DND-41 (cell line): Measurements from ENCODE around the gene KRT4.

Experiments used
- ATAC-seq: fragments of 200-7000 bp; cut with Tn5 transposase; 3 replicates; pipeline ENCODE4 v1.9.1; 2021; ENCODE audit warnings: low read depth; ENCODE audit not compliant: insufficient read depth
- DNase-seq: peaks from one replicate; pipeline ENCODE4 v3.0.0-alpha.2; 2020
- H2AFZ ChIP-seq: 2 replicates; pipeline ENCODE4 v1.6.0; 2012; ENCODE audit warnings: low read depth, low read length
- H3K27ac ChIP-seq: 2 replicates; pipeline ENCODE4 v1.5.1; 2012; ENCODE audit warnings: low read length, inconsistent platforms
- H3K27me3 ChIP-seq: fragments of 200-600 bp; sonication (generic); 2 replicates; pipeline ENCODE4 v1.6.0; 2012; ENCODE audit warnings: low read length, mild to moderate bottlenecking, inconsistent platforms; ENCODE audit not compliant: insufficient read depth, poor library complexity
- H3K36me3 ChIP-seq: 2 replicates; pipeline ENCODE4 v1.5.1; 2012; ENCODE audit warnings: low read length, inconsistent platforms; ENCODE audit not compliant: insufficient read depth
- H3K4me1 ChIP-seq: 2 replicates; pipeline ENCODE4 v1.5.1; 2012; ENCODE audit warnings: mild to moderate bottlenecking, low read length; ENCODE audit not compliant: insufficient read depth
- H3K4me2 ChIP-seq: 2 replicates; pipeline ENCODE4 v1.6.0; 2012; ENCODE audit warnings: mild to moderate bottlenecking, moderate library complexity, low read length, inconsistent platforms; ENCODE audit not compliant: insufficient read depth
- H3K4me3 ChIP-seq, 2 experiments: fragments of 200-600 bp in 1 of 2; shearing (Covaris generic) in 1 of 2; 2 replicates each; pipeline ENCODE4 v1.5.1; 2012 to 2016; ENCODE audit warnings: inconsistent platforms in 2 of 2, low read length in 2 of 2, mild to moderate bottlenecking in 2 of 2, low read depth in 1 of 2, moderate library complexity in 1 of 2
- H3K79me2 ChIP-seq: 2 replicates; pipeline ENCODE4 v1.6.0; 2012; ENCODE audit warnings: low read length, inconsistent platforms; ENCODE audit not compliant: insufficient read depth
- H3K9ac ChIP-seq: 2 replicates; pipeline ENCODE4 v1.6.0; 2012; ENCODE audit warnings: low read depth, mild to moderate bottlenecking, inconsistent platforms, low read length, moderate library complexity
- H3K9me3 ChIP-seq: 2 replicates; pipeline ENCODE4 v1.5.1; 2012; ENCODE audit warnings: low read length, moderate library complexity, mild to moderate bottlenecking, inconsistent platforms; ENCODE audit not compliant: insufficient read depth, severe bottlenecking
- H4K20me1 ChIP-seq: 2 replicates; pipeline ENCODE4 v1.6.0; 2012; ENCODE audit warnings: low read length; ENCODE audit not compliant: insufficient read depth
- CTCF ChIP-seq: IDR thresholded peaks from 2 replicates; pipeline ENCODE4 v1.5.1; 2012; ENCODE audit warnings: borderline replicate concordance, low read length, moderate library complexity, mild to moderate bottlenecking; ENCODE audit not compliant: poor library complexity, severe bottlenecking; ENCODE audit errors: extremely low read depth
- EZH2 ChIP-seq: IDR thresholded peaks from 3 replicates; pipeline ENCODE4 v1.6.1; 2012; ENCODE audit warnings: borderline replicate concordance, low read depth, mild to moderate bottlenecking, moderate library complexity, low read length, inconsistent platforms; ENCODE audit not compliant: severe bottlenecking

Gene KRT4

GRCh38 chr12:52822771-52823510 is 9.0 kb upstream of the KRT4 start:
- DNase-seq: no peak
- H3K9me3 ChIP-seq: no peaks in the 10 kb centered on the region
- H3K4me2 ChIP-seq: no peak overlapping the region
- H4K20me1 ChIP-seq: peaks cover 6% of the 10 kb centered on the region; the same call in 1 of the 2 replicates
- no peak overlapping the region for H3K27ac ChIP-seq
- H3K9ac ChIP-seq: no peak overlapping the region
- H3K27me3 ChIP-seq: peaks cover 29% of the 10 kb centered on the region
- no peaks in the 10 kb centered on the region for H3K4me1 ChIP-seq
- ATAC-seq: no peak
- TF ChIP-seq CTCF (no peak), EZH2 (no peak)
- H3K36me3 ChIP-seq: no peaks in the 10 kb centered on the region
- no peaks in the 10 kb centered on the region for H3K79me2 ChIP-seq
- H2AFZ ChIP-seq: no peak overlapping the region
- H3K4me3 ChIP-seq: no peak overlapping the region

- no peak overlapping the region for H2AFZ ChIP-seq
- H3K27ac ChIP-seq: no peak overlapping the region
- peaks cover 6% of the 10 kb centered on the region; the same call in 1 of the 2 replicates for H4K20me1 ChIP-seq
- no peak overlapping the region for H3K4me2 ChIP-seq
- H3K4me3 ChIP-seq: no peak overlapping the region
- no peak overlapping the region for H3K9ac ChIP-seq
- no peak for DNase-seq
- no peaks in the 10 kb centered on the region for H3K36me3 ChIP-seq
- TF ChIP-seq CTCF (no peak), EZH2 (no peak)
- no peaks in the 10 kb centered on the region for H3K9me3 ChIP-seq
- H3K4me1 ChIP-seq: no peaks in the 10 kb centered on the region
- no peak for ATAC-seq
- H3K27me3 ChIP-seq: peaks cover 35% of the 10 kb centered on the region
- no peaks in the 10 kb centered on the region for H3K79me2 ChIP-seq
Measured at GRCh38 chr12:52821826-52822660, 8.1 kb upstream of the KRT4 start.

GRCh38 chr12:52821071-52821730 is 7.3 kb upstream of the KRT4 start:
- Histone ChIP-seq H3K27ac (no peak overlapping the region), H3K4me1 (no peaks in the 10 kb centered on the region), H2AFZ (no peak overlapping the region), H4K20me1 (peaks cover 6% of the 10 kb centered on the region; the same call in 1 of the 2 replicates), H3K9me3 (no peaks in the 10 kb centered on the region), H3K27me3 (peaks cover 35% of the 10 kb centered on the region), H3K4me2 (no peak overlapping the region), H3K9ac (no peak overlapping the region), H3K79me2 (no peaks in the 10 kb centered on the region), H3K4me3 (no peak overlapping the region), H3K36me3 (no peaks in the 10 kb centered on the region)
- DNase-seq (no peak), ATAC-seq (no peak)
- TF ChIP-seq EZH2 (no peak), CTCF (no peak)
